ENCODE results near the gene FBXL15. TPM values are rescaled to one million over a fixed set of nuclear protein-coding genes. Genes with fewer than 3 reads are reported as not detected.
"Not testable (repeated sequence)": the region's sequence is repeated elsewhere in the genome, so short reads cannot be mapped to it uniquely, and the experiment has no call there.

Gene FBXL15
- total RNA-seq, 4 donors from 2014 or later: 19.5 to 45.9 (median 29.0) TPM

- Histone ChIP-seq H3K27ac (replicated peaks in 1 of 4) (peak within 1 kb of the TSS; percentile 80 to 90 (median 86)), H3K4me1 (peaks cover 5 to 32% (median 21%) of the 10 kb centered on the region in 4 donors), H3K9me3 (no peaks in the 10 kb centered on the region), H3K4me3 (peak within 1 kb of the TSS; percentile 73 to 88 (median 80)), H3K27me3 (no peaks in the 10 kb centered on the region), H3K36me3 (peaks cover 0 to 10% (median 0%) of the 10 kb centered on the region in 4 donors)
- no peak for DNase-seq (ENCODE audit: extremely low spot score)
- TF ChIP-seq EP300 (IDR thresholded peaks at IDR 0.05) (no peak), POLR2AphosphoS5 (IDR thresholded peaks at IDR 0.05) (no peak), CTCF (IDR thresholded peaks at IDR 0.05) (no peak), POLR2A (IDR thresholded peaks at IDR 0.05; ENCODE audit: low read depth) (no peak)
- WGBS: 34% methylated on average over 26 of the region's 28 CpGs
- intact Hi-C loops (cut with DNase I): no loop called here
These were observed 30.7 kb downstream of the FBXL15 start, which contains the start of gene C10orf95 for GRCh38 chr10:102451105-102451969. TSS of gene C10orf95 (minus strand) at chr10:102451543. CDS start at chr10:102451093, 450 bp downstream.

GRCh38 chr10:102452672-102453340 is 32.2 kb downstream of the FBXL15 start:
- 31% methylated on average over 3 of the region's 3 CpGs for WGBS
- Histone ChIP-seq H3K4me3 (no peak overlapping the region), H3K4me1 (peaks cover 5 to 32% (median 21%) of the 10 kb centered on the region in 4 donors), H3K27ac (replicated peaks in 1 of 4) (peak overlapping the region; percentile 10 to 57 (median 51)), H3K36me3 (peaks cover 0 to 10% (median 0%) of the 10 kb centered on the region in 4 donors), H3K9me3 (no peaks in the 10 kb centered on the region), H3K27me3 (no peaks in the 10 kb centered on the region)
- intact Hi-C loops (cut with DNase I): no loop called here
- TF ChIP-seq POLR2AphosphoS5 (IDR thresholded peaks at IDR 0.05) (peak in 1 of 2 donors; percentile 13), POLR2A (IDR thresholded peaks at IDR 0.05; ENCODE audit: low read depth) (no peak)
- DNase-seq (ENCODE audit: extremely low spot score): no peak

GRCh38 chr10:102453502-102453901 is 32.9 kb downstream of the FBXL15 start:
- H3K36me3 ChIP-seq: peaks cover 0 to 10% (median 0%) of the 10 kb centered on the region in 4 donors
- H3K9me3 ChIP-seq: no peaks in the 10 kb centered on the region
- TF ChIP-seq POLR2A (IDR thresholded peaks at IDR 0.05; ENCODE audit: low read depth) (no peak), CTCF (IDR thresholded peaks at IDR 0.05) (no peak), POLR2AphosphoS5 (IDR thresholded peaks at IDR 0.05) (no peak), EP300 (IDR thresholded peaks at IDR 0.05) (no peak)
- H3K27me3 ChIP-seq: no peaks in the 10 kb centered on the region
- no peak overlapping the region for H3K4me3 ChIP-seq
- 79% methylated on average over 5 of the region's 5 CpGs for whole genome bisulfite sequencing
- no peak for DNase-seq (ENCODE audit: extremely low spot score)
- H3K27ac ChIP-seq (replicated peaks in 1 of 4): peak overlapping the region; percentile 10 to 57 (median 51)
- intact Hi-C loops (cut with DNase I): no loop called here
- peaks cover 5 to 32% (median 21%) of the 10 kb centered on the region in 4 donors for H3K4me1 ChIP-seq

- intact Hi-C loops (cut with DNase I); H3K36me3 ChIP-seq; H3K27me3 ChIP-seq; H3K4me3 ChIP-seq; H3K27ac ChIP-seq (replicated peaks in 1 of 4); DNase-seq (ENCODE audit: extremely low spot score); H3K9me3 ChIP-seq: not testable (repeated sequence)
- H3K4me1 ChIP-seq: peaks cover 5 to 23% (median 13%) of the 10 kb centered on the region in 4 donors
- WGBS: 73% methylated on average over 12 of the region's 13 CpGs
These were observed 34.2 kb downstream of the FBXL15 start for GRCh38 chr10:102454662-102455487.

- Histone ChIP-seq H3K27me3 (no peaks in the 10 kb centered on the region), H3K4me3 (no peak overlapping the region), H3K4me1 (peaks cover 9 to 21% (median 14%) of the 10 kb centered on the region in 4 donors), H3K9me3 (no peaks in the 10 kb centered on the region), H3K27ac (replicated peaks in 1 of 4) (no peak overlapping the region), H3K36me3 (peaks cover 0 to 10% (median 0%) of the 10 kb centered on the region in 4 donors)
- intact Hi-C loops (cut with DNase I): no loop called here
- 71% methylated on average over 7 of the region's 7 CpGs for WGBS
- DNase-seq (ENCODE audit: extremely low spot score): no peak
- TF ChIP-seq POLR2A (IDR thresholded peaks at IDR 0.05; ENCODE audit: low read depth) (no peak), POLR2AphosphoS5 (IDR thresholded peaks at IDR 0.05) (no peak), EP300 (IDR thresholded peaks at IDR 0.05) (no peak), CTCF (IDR thresholded peaks at IDR 0.05) (no peak)
These were observed 35.3 kb downstream of the FBXL15 start for GRCh38 chr10:102455893-102456471.

All from esophagus muscularis mucosa (tissue), 4 donors.